GM10248 (cell line): ENCODE measurements around the gene CTTNBP2NL.

Experiments used
- CTCF ChIA-PET: fragments of 300-600 bp; sonication (Branson Sonifier 250); formaldehyde crosslinking; extraction: SDS; loops from one replicate; lab custom pipeline; 2021; ENCODE audit warnings: antibody characterized with exemption; lab: Yijun Ruan, JAX
- POLR2A ChIA-PET: fragments of 350-650 bp; sonication (Branson Sonifier 250); formaldehyde crosslinking; extraction: SDS; loops from one replicate; lab custom pipeline; 2020; ENCODE audit warnings: antibody characterized with exemption; lab: Yijun Ruan, JAX
- DNase-seq: peaks from one replicate; pipeline ENCODE4 v3.0.0; 2012; ENCODE audit errors: extremely low spot score
- TF ChIP-seq, protein P1 (sequence below): IDR thresholded peaks from 2 replicates; pipeline ENCODE4 v1.5.1; 2012; ENCODE audit warnings: mild to moderate bottlenecking, low read depth; ENCODE audit errors: extremely low read depth, missing control alignments, control extremely low read depth

Gene CTTNBP2NL

GRCh38 chr1:112391603-112391940, 4.4 kb upstream of the CTTNBP2NL start:
- TF ChIP-seq, protein P1, sequence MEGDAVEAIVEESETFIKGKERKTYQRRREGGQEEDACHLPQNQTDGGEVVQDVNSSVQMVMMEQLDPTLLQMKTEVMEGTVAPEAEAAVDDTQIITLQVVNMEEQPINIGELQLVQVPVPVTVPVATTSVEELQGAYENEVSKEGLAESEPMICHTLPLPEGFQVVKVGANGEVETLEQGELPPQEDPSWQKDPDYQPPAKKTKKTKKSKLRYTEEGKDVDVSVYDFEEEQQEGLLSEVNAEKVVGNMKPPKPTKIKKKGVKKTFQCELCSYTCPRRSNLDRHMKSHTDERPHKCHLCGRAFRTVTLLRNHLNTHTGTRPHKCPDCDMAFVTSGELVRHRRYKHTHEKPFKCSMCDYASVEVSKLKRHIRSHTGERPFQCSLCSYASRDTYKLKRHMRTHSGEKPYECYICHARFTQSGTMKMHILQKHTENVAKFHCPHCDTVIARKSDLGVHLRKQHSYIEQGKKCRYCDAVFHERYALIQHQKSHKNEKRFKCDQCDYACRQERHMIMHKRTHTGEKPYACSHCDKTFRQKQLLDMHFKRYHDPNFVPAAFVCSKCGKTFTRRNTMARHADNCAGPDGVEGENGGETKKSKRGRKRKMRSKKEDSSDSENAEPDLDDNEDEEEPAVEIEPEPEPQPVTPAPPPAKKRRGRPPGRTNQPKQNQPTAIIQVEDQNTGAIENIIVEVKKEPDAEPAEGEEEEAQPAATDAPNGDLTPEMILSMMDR = no peak
- POLR2A ChIA-PET = no interaction called here
- CTCF ChIA-PET = interaction anchor here (0.7 to 7.9 kb wide), 53 partner anchors 9 to 651 kb away, joined by 3 to 105 read pairs (median 5); partner anchors contain the start of genes CAPZA1, MOV10, PPM1J and RHOC
- no peak for DNase-seq

GRCh38 chr1:112393631-112393974, 2.4 kb upstream of the CTTNBP2NL start:
- TF ChIP-seq, protein P1 = no peak
- CTCF ChIA-PET = interaction anchor here (0.8 to 7.9 kb wide), 8 partner anchors 12 to 321 kb away, joined by 3 to 105 read pairs (median 8); partner anchors contain the start of genes MOV10, PPM1J and RHOC
- DNase-seq = no peak
- POLR2A ChIA-PET = interaction anchor here (1.2 kb wide), 2 partner anchors 226 to 320 kb away, joined by 3 to 4 read pairs; partner anchors contain the start of genes CAPZA1 and ST7L

DNA sequence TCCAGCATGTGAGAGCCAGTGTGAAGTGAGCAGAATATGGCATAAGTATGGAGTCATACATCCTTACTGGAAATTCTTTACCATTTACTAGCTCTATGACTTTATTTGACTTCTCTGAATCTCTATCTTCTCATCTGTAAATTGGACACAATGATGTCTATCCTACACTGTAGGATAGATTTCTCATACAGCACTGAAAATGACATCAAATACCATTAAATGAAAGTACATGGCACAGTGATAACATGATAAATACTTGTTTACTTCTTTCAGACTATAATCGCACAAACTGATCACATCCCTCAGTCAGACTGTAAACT, 1.3 kb upstream of the CTTNBP2NL start:
- DNase-seq = no peak
- POLR2A ChIA-PET = interaction anchor here (0.6 to 1.2 kb wide), 4 partner anchors 16 to 319 kb away, joined by 3 to 5 read pairs (median 4); partner anchors contain the start of genes CAPZA1 and ST7L
- CTCF ChIA-PET = interaction anchor here (0.6 to 7.9 kb wide), 12 partner anchors 13 to 410 kb away, joined by 3 to 105 read pairs (median 4); partner anchors contain the start of genes MOV10, PPM1J, RHOC and ST7L
- TF ChIP-seq, protein P1 = no peak

- TF ChIP-seq, protein P1 = no peak
- POLR2A ChIA-PET = no interaction called here
- DNase-seq = no peak
- CTCF ChIA-PET = interaction anchor here (1.1 to 7.9 kb wide), 8 partner anchors 64 to 409 kb away, joined by 4 to 105 read pairs (median 8); partner anchors contain the start of genes MOV10, PPM1J and RHOC
Measured at GRCh38 chr1:112395256-112395820, 676 bp upstream of the CTTNBP2NL start.

GRCh38 chr1:112396653-112397471, 848 bp downstream of the CTTNBP2NL start:
- CTCF ChIA-PET = interaction anchor here (1.2 to 7.9 kb wide), 5 partner anchors 14 to 313 kb away, joined by 3 to 105 read pairs (median 4); partner anchors contain the start of gene RHOC
- TF ChIP-seq, protein P1 = no peak
- POLR2A ChIA-PET = interaction anchor here (1.1 kb wide), 1 partner anchor 308 kb away, joined by 9 read pairs; no protein-coding TSS in a partner anchor
- DNase-seq = no peak

DNA sequence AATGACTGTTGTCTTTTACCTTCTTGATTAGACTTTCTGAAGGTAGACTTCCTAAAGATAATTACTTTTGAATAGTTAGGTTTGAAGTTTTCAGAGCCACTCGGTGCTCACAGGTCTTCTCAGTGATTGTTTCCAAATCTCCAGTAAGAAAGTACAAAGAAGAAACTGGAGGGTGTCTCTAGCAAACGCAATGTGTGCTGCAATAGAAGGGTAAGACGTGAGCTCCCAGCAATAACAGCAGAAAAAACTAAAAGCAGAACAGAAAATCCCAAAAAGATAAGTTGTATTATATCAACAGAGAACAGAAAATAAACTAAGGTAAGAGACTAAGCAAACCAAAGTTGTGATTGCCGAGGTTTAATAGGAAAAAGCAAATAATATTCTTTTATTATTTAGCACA, 1.8 kb downstream of the CTTNBP2NL start:
- TF ChIP-seq, protein P1 = no peak
- CTCF ChIA-PET = interaction anchor here (1.2 to 7.9 kb wide), 4 partner anchors 13 to 312 kb away, joined by 3 to 105 read pairs (median 27); partner anchors contain the start of gene RHOC
- no peak for DNase-seq
- POLR2A ChIA-PET = no interaction called here
